ENCODE measurements around the gene CXXC1. TPM values are rescaled to one million over a fixed set of nuclear protein-coding genes. Genes with fewer than 3 reads are reported as not detected.

The CXXC1 gene
- total and polyA plus RNA-seq, 4 experiments from 2014 or later, result 38.1 to 191 (median 123) TPM

DNA sequence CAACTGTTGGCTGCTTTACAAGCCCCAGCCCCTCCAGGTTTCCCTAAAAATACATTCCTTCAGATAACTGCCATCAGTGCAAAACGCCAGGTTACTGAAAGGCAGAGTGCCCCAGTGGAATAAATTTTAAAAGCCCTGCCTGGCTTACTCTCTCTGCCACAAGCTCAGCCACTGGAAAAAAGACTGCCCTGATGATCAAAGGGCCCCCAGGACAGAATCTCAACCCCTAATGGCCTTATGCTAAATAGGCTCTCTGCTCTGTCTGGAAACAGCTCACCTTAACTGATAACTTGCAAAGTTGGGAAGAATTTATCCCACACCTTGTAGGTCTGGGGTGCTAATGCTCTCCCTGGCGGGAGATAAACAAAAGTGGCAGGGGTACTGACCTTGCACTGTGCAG is 55.1 kb downstream of the CXXC1 start:
- Mint-ChIP-seq H3K27ac (no peak overlapping the region), H3K36me3 (no peaks in the 10 kb centered on the region), H3K4me3 (no peak overlapping the region), H3K27me3 (peaks cover 7 to 18% of the 10 kb centered on the region in 2 donors), H3K9me3 (no peaks in the 10 kb centered on the region), H3K4me1 (no peaks in the 10 kb centered on the region)
- POLR2A ChIA-PET (ENCODE audit: partially characterized antibody), result no interaction called here
- CTCF ChIA-PET (ENCODE audit: partially characterized antibody), result no interaction called here
- Histone ChIP-seq H3K4me1 (ENCODE audit: insufficient read depth, low read length) (no peaks in the 10 kb centered on the region), H3K36me3 (ENCODE audit: insufficient read depth, low read length) (no peaks in the 10 kb centered on the region), H3K4me3 (ENCODE audit: low read length in 2 of 2) (no peak overlapping the region), H3K27me3 (ENCODE audit: insufficient read depth, low read length) (no peaks in the 10 kb centered on the region), H3K27ac (ENCODE audit: low read depth, low read length) (no peak overlapping the region), H3K9me3 (ENCODE audit: control insufficient read depth in 1 of 2, low read length in 2 of 2) (no peaks in the 10 kb centered on the region)
- DNase-seq, result no peak
- intact Hi-C loops (cut with micrococcal nuclease), result no loop called here

Other genes with a start within 250 kb of the CXXC1 start
- not detected for gene MYO5B, start 92.5 kb downstream of the CXXC1 start, total RNA-seq
- gene MYO5B, start 92.5 kb downstream of the CXXC1 start, polyA plus RNA-seq, result under 1 TPM in 1 of 2 donors, not detected in 1; 0.02 TPM
- 1 to 10 TPM; 1.4 to 1.6 TPM for gene CFAP53, start 21.2 kb downstream of the CXXC1 start, total RNA-seq
- under 1 TPM; 0.10 to 0.13 TPM for gene CFAP53, start 21.2 kb downstream of the CXXC1 start, polyA plus RNA-seq
- gene MBD1, start 6.2 kb downstream of the CXXC1 start, total RNA-seq, result 100 to 1,000 TPM; 135 to 144 TPM
- gene MBD1, start 6.2 kb downstream of the CXXC1 start, polyA plus RNA-seq, result 10 to 100 TPM; 24.5 to 39.2 TPM
- under 1 TPM; 0.28 to 0.47 TPM for gene SKA1, start 87.4 kb upstream of the CXXC1 start, total RNA-seq
- gene SKA1, start 87.4 kb upstream of the CXXC1 start, polyA plus RNA-seq, result under 1 TPM in 1 of 2 donors, not detected in 1; 0.16 TPM

Measured in CD4-positive, alpha-beta memory T cell (primary cell).